NOMO-1 (cell line): ENCODE measurements around the gene DPP6.
"Not testable (repeated sequence)": the region's sequence is repeated elsewhere in the genome, so short reads cannot be mapped to it uniquely, and the experiment has no call there.

Experiments
- DNase-seq, 2 experiments: peaks; one replicate each; lab custom pipeline; 2025; ENCODE audit not compliant: unreplicated experiment in 2 of 2; lab: John Stamatoyannopoulos, UW

Gene DPP6

DNA sequence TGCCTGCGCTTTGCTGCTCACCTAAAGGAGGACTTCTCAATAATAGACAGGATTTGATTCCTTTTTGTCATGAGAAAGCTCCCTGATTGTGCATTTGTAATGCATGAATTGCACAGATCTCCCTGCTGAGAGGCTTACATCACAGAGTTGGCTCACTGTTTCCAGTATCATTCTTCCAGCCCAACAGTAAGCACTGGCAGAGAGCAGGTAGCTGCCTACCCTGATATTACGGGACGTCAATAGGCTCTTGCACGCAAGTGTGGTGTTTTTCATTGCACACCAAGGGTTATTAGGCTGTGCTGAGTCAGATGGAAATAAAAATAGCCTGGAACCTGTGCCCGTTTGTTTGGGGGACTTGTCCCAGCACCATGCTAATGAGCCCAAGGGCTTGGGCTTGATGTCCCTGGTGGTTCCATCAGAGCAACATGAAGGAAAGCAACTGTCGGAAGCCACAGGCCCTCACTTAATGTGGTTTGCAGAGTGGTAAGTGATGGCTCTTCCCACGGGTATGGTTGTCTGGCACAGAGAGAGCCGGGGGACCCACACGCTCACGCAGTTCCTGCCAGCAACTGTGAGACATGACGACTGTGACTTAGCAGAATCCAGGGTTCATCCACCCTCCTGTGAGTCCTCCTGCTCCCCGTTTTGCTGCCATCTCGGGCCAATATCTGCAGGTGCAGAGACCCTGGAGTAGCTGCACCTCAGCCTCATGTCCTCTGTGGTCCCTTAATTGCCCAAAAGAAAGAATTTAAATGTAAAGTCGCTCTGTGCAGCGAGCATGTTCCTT lies 20.4 kb downstream of the DPP6 start:
- DNase-seq = not testable (repeated sequence)

DNA sequence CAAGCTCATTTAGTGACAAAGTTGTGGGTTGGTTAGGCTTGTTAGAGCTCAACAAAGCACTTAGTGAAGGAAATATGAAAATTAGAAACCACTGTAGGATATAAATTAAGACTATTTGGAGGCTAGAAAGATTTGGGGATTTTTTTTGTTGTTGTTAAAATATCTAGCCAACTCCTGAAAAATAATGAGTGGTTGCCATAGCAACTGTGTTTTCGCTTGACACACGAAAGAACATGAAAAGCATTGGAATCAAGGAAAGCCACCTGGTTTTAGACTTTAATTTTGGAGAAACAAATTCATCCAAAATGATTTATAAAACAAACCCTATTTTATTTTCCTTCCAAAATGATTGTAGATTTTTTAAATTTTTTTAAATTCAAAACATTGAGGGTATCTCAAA lies 26.3 kb downstream of the DPP6 start:
- not testable (repeated sequence) for DNase-seq

DNA sequence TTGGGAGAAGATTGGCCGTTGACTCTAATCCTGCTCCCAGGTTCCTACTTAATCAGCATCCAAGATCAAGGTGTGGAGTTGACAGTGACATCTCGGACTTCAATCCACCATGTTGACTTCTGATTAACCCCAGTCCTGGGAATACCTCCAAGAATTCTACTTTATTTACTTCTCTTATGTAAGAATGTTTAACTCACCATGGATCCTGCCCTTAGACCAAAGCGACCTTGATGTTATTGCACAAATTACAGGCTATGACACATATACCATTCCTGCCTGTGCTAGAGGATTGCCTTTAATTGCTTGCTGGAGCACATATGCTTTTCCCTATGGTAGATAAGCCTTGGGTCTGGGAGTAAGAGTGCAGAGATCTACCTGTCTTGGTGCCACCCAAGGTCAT lies 28.1 kb downstream of the DPP6 start:
- not testable (repeated sequence) for DNase-seq

DNA sequence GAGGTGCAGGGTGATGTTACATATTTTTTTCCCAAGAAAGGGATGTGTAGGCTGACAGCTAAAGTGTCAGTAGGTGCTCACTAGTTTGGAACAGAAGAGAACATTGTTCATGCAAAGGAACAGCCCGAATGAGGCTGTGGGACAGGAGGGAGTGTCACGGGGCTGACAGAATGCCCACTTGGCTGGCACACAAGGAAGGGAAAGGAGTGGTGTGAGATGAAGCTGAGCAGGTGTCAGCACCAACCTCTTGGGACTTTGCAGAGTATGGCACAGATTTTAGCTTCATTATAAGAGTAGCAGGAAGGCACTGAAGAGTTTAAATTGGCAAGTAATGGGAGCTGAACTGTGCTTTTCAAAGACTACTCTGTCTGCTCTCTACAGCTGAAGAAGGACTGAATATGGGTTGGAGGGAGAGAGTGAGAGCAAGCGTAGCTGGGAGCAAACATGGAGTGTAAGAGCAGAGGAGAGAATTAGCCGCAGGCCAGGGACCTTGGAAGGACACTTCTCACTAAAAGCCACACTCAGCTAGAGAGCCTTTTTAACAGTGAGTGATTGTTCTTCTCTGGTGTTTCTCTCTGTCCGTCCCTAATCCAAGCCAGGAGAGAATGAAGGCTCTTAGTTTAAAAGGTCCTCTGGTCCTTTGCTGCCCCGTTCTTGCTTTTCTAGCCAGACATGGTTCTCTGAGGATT lies 35.0 kb downstream of the DPP6 start:
- DNase-seq = not testable (repeated sequence)

DNA sequence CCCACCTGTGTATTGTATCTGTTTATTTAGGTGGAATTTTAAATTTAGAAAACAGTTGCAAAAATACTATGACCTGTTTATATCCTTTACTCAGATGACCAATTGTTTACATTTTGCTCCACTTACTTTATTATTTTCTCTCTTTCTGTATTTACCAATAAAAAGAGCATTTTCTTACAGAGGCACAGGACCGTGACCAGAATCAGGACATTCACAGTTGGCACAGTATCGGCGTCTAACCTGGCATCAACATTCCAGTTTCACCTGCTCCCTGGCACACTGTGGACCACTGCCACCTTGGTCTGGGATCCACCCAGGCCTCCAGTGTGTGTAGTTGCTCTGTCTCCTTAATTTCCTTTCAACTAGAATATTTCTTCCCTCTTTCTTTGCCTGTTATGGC lies 39.9 kb downstream of the DPP6 start:
- not testable (repeated sequence) for DNase-seq

DNA sequence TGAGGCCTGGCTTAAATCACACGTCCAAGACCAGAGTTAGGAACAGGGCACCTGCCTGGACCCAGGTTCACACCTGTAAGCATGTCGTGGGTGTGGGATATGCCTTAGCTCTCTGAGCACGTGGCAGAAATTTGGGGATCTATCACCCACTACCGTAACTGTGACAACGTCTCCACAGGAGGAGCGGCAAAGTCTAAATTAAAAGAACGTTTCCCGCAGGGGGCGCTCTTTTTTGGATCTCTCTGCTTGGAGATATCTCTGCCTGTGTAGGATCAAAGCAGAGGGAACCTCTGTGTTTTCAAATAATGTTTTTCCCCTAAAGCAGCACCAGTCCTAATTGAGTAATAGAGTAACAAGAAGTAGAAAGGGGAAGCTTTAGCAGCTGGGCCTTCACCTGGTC lies 43.0 kb downstream of the DPP6 start:
- not testable (repeated sequence) for DNase-seq

DNA sequence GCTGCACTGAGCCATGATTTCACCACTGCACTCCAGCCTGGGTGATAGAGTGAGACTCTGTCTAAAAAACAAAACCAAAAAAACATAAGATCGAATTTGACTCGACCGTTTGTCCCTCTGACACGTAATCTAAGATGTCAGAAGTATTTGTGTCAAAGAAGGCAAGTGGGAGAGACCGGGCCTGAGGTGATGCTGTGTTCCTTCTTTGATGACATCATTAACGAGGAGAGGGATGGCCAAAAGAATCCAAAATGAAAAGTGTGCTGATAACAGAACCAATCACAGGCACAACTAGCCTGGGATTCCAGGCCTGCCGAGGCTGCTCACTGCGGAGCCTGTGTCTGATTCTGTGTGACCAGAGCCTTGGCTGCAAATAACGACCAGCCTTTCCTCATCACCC lies 52.9 kb downstream of the DPP6 start:
- not testable (repeated sequence) for DNase-seq

DNA sequence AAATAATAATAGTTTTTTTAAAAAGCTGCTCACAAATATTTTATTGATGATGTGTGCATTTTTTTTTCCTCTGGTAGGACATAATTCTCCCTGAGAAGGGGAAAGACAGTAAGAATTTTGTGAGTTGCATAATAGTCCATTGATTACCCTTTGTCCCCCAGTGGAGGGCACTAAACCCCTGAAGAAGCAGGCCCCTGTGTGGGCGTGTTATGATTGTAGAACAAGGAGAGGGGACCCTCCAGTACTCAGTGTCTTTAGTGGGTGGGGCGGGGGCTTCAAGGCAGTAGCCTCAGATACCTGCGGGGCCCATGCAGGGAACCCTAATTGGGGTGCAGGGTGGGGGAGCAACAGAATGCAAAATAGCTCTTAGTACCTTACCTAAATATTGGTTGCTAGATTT lies 57.4 kb downstream of the DPP6 start:
- not testable (repeated sequence) for DNase-seq

DNA sequence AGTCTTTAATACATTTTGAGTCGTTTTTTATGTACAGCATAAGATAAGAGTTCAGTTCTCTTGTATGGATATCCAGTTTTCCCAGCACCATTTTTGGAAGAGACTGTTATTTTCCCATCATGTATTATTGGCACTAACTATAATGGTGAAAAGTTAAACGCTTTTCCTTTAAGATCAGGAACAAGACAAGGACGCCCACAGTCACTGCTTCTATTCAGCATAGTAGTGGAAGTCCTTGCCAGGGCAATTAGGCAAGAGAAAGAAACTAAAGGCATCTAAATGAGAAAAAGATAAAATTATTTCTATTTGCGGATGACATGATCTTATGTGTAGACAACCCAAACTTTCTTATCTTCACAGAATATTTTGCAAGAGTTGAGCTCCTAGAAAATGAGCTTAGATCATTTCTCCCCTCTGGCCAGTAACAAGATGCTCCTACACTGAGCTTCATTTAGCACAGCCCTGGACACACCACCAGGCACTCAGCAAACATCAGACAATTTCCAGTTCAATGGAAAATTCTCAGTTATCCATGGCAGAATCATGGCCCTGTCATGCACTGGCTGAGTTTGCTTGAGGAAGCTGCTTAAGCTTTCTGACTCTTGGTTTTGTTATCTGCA lies 61.6 kb downstream of the DPP6 start:
- not testable (repeated sequence) for DNase-seq

DNA sequence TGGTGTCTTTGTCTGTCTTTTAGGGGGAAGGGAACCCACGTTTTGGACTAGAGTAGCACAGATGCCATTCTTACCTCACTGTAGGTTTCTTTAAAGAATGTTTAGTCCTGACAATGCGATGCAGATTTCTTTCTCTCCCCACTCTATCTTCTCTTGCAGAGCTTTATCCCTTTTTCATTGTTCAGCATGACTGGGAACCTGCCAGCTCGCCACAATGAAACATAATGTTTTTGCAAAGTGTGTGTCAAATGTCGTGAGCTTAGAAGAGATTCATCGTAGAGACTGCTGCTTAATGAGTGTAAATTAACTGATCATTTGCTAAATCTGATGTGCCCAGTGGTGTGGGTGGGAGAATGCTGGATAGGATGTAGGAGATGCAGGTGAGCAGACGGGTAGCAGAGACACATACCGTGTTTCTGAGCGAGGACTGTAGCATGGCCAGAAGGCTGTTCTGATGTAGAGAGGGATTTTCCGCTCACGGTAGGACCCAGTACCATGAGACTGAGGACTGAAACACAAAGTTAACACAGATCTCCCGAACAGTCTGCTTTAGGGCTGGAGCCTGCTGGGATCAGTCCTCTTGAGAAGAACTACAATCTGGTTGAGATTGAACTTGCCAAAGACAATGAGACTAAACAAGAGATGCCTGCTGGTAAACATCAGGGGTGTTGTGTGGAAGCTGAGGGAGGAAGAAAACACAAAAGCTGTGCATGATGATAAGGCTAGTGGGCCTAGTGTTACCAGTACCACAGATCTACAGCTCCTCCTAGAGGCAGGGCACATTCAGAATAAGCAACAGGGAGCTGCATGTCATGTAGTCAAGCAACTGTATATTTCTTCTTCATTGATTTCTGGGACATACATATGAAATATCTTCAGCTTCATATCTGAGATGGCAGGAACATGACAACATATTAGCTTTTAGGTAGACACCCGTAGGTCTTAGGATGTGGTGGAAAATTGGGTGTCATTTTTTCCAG lies 65.5 kb downstream of the DPP6 start:
- not testable (repeated sequence) for DNase-seq

DNA sequence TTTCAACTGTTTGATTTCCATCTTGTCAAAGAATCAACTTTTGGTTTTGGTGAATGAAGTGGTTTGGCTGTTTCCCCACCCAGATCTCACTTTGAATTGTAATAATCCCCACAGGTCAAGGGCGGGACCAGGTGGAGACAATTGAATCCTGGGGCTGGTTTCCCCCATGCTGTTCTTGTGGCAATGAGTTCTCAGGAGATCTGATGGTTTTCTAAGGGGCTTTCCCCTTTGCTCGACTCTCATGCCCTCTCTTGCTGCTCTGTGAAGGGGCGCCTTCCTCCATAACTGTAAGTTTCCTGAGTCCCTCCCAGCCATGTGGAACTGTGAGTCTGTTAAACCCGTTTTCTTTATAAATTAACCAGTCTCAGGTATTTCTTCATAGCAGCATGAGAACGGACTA lies 68.6 kb downstream of the DPP6 start:
- DNase-seq = not testable (repeated sequence)

DNA sequence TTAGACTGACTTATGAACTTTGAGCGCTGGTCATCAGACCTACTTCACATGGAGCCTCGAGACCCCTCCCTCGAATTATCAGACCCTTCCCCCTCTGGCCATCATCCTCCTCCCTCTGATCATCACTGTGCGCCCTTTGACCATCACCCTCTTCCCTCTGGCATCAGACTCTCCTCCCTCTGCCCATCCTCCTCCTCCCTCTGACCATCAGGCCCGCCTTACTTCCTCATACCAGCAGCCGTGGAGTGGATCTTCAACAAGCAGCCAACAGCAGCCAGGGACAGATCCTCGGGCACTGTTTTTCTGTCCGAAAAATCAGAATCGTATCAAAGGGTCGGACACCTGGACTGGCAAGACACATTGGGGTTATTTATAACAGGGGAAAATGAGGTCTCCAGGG lies 70.5 kb downstream of the DPP6 start:
- DNase-seq = not testable (repeated sequence)

DNA sequence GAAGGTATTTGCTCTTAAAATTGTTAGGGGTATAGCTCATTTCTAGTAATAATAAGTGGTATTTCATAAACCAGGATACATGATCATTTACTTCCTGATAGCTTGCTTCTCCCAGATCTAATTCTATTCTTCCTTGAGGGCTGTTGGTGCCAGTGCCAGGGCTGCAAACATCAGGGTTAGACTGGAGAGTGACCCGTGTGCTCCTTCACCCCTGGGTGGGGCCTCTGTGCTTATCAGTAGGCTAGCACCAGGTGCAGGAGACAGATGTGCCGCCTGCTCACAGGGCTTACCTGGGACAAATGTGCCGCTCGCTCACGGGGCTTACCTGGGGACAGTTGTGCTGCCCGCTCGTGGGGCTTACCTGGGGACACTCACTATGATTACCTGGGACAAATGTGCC lies 71.2 kb downstream of the DPP6 start:
- DNase-seq = not testable (repeated sequence)

DNA sequence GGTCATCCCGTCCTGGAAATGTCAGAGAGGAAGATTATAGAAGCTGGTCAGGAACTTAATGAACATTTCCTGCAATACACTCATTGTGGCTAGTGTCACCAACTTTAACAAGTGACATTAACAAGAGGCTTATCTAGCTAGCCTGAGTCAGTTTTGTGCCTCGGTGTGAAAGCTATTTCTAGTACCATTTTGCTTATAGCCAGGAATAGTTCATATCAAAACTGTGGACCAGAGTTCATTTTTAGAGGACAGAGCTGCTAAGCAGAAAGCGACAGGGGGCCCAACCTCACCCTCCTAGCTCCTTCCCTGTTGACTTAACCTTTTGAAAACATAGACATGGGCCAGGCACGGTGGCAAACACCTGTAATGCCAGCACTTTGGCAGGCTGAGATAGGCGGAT lies 76.9 kb downstream of the DPP6 start:
- not testable (repeated sequence) for DNase-seq

DNA sequence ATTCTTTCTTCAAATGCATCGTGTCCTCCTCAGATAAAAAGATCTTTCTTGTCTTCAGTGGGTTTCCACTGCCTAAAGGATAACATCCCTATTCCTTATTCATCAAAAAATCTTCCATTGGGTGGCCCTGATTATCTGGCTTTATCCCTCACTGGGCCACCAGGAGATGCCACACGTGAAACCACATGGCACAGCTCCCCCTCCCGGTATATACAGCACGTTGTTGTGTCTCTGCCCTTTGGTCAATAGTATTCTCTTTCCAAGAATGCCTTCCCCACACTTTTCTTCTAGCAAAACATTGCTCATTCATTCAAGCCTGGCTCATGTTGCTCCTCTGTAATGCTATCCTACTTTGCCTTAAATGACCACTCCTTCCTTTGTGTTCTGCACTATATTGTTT lies 80.4 kb downstream of the DPP6 start:
- DNase-seq = not testable (repeated sequence)

DNA sequence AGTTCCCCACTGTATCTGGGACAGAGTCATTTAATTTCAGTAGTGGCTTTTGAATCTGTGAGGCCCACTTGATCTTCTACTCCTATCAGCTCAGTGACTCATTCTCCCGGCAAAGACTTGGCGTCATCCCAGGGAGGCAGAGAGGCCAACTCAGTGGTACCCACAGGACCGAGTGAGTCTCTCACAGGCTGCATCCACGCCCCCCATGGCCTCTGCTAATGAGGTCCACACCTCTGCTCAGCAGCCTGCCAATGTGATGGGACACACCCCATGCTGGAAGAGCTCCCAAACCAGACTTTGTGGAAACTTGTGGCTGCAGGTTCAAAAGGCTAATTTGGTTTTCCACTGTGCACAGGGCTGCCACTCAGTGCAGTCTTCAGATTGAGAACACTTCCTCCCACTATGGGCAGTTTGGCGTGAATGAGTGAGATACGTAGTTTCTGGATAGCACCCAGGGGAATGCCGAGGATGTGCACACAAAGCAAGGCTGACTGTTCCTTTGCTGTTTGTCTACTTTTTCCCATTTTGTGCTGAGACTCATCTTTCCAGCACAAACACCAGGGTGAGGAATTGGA lies 81.6 kb downstream of the DPP6 start:
- not testable (repeated sequence) for DNase-seq

DNA sequence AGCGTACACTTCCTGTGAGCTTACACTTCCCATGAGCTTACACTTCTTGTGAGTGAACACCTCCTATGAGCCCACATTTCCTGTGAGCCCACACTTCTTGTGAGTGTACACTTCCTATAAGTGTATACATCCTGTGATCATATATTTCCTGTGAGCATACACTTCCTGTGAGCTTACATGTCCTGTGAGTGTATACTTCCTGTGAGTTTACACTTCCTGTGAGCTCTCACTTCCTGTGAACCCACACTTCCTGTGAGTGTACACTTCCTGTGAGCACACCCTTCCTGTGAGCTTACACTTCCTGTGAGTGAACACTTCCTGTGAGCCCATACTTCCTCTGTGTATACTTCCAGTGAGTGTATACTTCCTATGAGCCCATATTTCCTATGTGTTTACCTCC lies 82.5 kb downstream of the DPP6 start:
- not testable (repeated sequence) for DNase-seq

DNA sequence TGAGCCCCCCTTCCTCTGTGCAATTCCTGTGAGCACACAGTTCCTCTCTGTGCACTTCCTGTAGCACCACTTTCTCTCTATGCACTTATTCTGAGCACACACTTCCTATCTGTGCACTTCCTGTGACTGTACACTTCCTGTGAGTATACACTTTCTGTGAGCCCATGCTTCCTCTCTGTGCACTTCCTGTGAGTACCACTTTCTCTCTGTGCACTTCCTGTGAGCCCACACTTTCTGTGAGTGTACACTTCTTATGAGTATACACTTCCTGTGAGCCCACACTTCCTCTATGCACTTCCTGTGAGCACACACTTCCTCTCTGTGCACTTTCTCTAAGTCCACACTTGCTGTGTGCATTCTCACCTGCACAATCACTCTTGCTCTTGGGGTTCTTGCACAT lies 83.4 kb downstream of the DPP6 start:
- not testable (repeated sequence) for DNase-seq

DNA sequence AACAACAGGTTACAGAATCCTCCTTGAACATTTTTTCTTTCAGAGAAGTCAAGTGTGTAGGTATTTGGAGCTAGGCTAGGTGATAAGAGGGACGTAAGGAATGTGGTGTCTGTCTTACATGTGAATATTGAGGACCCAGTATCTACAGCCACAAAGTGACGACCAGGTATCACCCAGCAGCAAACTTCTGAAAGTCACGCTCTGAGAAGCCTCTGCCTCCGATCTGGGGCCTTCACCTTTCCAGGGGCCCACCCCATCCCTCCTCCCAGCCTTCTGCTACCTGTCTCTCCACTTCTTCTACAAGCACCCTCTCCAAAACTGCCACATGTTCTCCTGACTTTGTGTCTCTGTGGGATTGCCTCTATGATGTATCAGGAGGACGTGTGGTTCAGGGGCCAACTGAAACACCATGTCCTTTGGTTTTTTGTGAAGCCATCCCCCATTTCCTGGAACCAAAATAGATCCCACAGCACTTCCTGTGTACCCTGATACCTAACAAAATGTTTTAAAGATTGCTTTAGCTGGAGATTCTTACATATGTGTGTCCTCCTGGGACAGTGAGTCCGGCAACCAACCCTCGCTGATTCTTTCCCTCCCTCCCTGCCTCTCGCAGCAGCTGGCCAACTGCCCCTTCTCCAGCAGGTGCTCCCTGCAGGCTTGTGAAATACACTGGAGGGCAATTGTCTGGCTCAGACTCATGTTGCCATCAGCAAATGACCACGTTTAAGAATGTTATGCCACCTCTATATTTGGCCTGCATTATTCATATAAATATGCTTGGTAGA lies 93.9 kb downstream of the DPP6 start:
- not testable (repeated sequence) for DNase-seq

DNA sequence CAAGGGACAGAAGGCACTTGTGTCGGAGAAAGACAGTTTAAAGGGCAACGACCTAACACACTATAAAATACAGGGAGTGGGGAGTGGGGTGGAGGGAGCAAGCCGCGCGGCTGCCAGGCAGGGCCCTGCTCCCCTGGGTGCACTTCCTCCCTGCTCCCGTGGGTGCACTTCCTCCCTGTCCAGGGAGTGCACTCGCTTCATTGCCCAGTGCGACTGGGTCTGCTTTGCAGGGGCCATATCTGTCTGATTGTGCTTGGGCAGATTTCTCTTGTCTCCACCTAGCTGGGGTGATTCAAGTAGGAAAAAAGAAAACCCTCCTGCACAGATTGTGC lies 94.5 kb downstream of the DPP6 start:
- DNase-seq = not testable (repeated sequence)
